GM19452 (cell line): ENCODE data around the gene B3GNT7.
"Not testable (repeated sequence)": the region's sequence is repeated elsewhere in the genome, so short reads cannot be mapped to it uniquely, and the experiment has no call there.

Source experiments
- ATAC-seq: cut with Tn5 transposase; IDR thresholded peaks from one replicate; pipeline ENCODE4 v1.9.1; 2021; ENCODE audit not compliant: unreplicated experiment

The B3GNT7 gene

DNA sequence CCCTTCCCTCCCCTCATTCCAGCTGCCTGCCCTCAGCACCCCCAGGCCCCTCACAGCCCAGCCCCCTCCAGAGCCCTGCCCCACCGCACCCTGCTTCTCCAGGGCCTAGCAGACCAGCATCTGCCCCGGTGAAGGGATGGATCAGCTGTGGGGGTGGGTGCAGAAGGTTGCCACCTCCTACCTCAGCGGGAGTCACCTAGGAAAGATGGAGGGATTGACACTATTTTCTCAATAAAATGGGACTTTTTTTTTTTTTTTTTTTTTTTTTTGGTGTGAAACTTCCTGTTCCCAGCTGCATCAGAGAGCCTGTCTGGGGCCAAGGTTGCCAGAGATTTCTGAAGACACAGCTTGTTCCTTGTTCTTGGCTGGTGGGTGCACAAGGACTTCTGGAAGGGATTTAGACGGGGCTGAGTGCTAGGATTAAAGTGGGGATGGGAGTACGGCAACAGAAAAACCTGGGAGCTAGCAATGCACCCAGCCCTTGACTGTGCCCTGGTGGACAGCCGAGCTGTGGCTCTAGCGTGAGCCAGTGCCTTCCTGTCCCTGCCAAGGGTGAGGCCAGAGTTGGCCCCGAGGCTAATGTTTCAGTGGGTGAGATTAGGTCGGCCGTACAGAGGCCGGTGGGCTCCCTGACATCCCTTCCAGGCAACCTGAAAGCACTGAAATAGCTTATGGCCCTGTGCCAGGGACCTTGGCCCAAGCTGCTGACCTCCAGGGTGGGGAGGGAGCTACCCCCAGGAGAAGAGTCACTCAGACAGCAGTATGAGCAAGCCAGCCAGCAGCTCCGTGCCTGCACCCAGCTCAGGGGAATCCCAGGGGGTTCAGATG lies 4.6 kb downstream of the B3GNT7 start:
- no peak for ATAC-seq

DNA sequence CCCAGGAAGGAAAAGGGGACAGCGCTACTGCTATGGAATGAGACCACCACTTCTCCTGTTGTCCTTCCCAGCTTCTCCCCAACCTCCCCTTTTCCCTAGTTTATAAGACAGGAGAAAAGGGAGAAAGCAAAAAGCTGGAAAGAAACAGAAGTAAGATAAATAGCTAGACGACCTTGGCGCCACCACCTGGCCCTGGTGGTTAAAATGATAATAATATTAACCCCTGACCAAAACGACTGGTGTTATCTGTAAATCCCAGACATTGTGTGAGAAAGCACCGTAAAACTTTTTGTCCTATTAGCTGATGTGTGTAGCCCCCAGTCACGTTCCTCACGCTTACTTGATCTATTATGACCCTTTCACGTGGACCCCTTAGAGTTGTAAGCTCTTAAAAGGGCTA lies 5.2 kb downstream of the B3GNT7 start:
- ATAC-seq = not testable (repeated sequence)

GRCh38 chr2:231401101-231401500 lies 5.6 kb downstream of the B3GNT7 start:
- ATAC-seq = not testable (repeated sequence)

GRCh38 chr2:231403421-231404182 lies 8.1 kb downstream of the B3GNT7 start:
- not testable (repeated sequence) for ATAC-seq

DNA sequence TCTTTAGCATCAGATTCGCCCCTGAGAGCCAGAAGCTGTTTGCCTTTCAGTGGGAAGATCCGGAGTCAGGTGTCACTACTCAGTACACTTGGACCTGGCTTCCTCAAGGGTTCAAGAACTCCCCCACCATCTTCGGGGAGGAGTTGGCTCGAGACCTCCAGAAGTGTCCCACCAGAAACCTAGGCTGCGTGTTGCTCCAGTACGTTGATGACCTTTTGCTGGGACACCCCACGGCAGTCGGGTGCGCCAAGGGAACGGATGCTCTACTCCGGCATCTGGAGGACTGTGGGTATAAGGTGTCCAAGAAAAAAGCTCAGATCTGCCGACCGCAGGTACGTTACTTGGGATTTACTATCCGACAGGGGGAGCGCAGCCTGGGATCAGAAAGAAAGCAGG lies 8.7 kb downstream of the B3GNT7 start:
- ATAC-seq = not testable (repeated sequence)

GRCh38 chr2:231405601-231406367 lies 10.3 kb downstream of the B3GNT7 start:
- not testable (repeated sequence) for ATAC-seq

DNA sequence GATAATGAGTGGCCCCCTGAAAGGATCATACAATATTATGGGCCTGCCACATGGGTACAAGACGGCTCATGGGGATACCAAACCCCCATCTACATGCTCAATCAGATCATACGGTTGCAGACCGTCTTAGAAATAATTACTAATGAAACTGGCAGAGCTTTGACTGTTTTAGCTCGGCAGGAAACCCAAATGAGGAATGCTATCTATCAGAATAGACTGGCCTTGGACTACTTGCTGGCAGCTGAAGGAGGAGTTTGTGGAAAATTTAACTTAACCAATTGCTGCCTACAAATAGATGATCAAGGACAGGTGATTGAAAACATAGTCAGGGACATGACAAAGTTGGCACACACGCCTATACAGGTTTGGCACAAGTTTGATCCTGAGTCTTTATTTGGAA lies 12.2 kb downstream of the B3GNT7 start:
- ATAC-seq = not testable (repeated sequence)

- not testable (repeated sequence) for ATAC-seq
These were observed 12.8 kb downstream of the B3GNT7 start for GRCh38 chr2:231408304-231408703.

DNA sequence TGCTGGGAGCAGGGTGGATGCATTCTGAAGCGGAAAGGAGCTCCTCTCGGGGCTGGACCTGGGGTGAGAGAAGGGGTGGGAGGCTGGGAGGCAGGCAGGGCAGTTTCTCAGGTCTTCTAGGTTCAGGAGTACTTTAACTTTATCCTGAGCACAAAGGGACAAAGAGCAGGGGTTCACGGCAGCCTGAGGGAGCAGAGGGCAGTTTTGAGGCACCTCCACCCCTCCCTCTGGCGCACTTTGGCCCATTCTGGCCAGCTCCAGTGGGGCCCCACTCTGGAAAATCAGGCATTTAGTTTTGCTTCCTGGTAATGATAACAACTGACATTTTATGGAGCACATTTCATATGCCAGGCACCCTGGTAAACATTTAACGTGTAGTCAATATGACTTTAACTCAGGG lies 14.3 kb downstream of the B3GNT7 start:
- ATAC-seq = no peak

DNA sequence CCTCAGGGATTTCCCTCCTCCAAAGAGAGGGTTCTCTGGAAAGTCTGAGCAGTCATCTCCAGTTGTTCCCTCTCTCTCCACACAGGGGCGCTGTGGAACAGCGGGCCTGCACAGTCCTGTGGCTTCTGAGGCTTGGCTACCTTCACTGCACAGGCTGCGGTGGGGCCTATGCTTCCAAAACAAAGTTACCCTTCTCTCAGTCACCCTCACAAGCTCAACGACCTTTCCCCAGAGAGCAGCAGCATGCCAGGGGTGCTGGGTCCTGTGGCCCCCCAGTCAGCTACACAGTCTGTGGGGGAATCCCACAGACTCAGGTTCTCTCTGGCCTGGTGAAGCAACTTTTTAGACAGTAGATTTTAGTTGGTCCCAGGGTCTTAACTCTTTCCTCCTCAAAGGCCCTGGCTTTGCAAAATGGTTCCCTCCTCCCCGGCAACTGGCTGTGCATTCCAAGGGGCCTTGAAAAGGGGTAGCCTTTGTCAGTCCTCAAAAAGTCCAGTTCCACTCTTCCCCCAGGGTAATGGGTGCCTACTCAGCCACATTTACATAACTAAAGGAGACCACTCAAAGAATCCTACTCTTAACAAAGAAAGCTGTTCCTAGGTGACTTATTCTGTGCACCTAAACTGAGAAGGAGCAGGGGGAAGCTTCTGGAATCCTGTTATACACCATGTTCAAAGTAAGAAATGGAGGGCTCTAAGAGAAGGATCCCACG lies 14.9 kb downstream of the B3GNT7 start:
- ATAC-seq = no peak

DNA sequence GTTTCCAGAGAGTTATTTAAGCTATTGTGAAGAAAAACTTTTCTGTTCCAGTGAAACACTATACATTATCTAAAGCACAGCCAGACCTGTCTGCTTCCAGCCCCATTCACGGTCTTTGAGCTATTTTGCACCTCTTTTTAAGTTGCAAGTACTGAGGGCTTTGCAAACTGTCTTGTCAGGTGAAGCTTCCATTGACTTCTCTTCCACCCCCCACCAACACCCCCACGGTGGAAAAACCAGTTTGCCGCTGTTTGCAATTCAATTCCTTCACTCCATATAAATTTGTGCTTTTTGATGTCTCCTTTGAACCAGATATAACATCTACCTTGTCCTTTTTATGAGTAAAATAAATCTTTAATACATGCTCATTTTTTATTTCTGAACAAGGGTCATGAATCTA lies 15.7 kb downstream of the B3GNT7 start:
- ATAC-seq = no peak

- ATAC-seq = peak; percentile 96
These were observed 16.5 kb downstream of the B3GNT7 start for GRCh38 chr2:231411831-231412617.

- no peak for ATAC-seq
These were observed 17.1 kb downstream of the B3GNT7 start for GRCh38 chr2:231412618-231412963.

GRCh38 chr2:231413456-231413855 lies 17.9 kb downstream of the B3GNT7 start:
- ATAC-seq = no peak

- no peak for ATAC-seq
These were observed 18.5 kb downstream of the B3GNT7 start for GRCh38 chr2:231413921-231414476.

- ATAC-seq = no peak
These were observed 19.5 kb downstream of the B3GNT7 start for GRCh38 chr2:231415029-231415428.

- no peak for ATAC-seq
These were observed 23.5 kb downstream of the B3GNT7 start for GRCh38 chr2:231418820-231419640.

DNA sequence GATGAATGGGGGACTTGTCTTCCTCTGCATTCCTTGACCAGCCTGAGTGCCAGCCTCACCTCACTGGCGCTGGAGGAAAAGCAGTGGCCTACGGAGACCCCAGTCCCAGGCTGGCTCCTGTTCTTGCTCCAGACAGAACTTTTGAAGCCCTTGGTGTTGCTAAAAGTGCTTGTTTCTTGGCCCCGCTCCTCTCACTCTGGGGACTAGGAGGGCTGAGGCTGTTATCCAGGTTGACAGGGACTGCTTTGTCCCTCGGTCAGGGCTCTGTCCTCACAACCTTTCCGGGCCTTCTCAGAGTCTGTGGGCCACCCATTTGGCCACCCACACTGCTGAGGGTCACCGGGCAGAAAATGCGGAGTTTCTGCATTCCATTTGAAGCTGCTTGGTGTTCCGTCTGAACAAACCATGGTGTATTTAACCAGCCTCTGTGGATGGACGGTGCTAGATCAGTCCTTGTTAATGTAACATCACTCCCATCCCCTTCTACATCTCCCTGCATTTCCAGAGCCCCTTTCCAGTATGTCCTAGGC lies 25.6 kb downstream of the B3GNT7 start:
- ATAC-seq = no peak

GRCh38 chr2:231422056-231422455 lies 26.5 kb downstream of the B3GNT7 start:
- ATAC-seq = no peak
